Type B pancreatic cell (in vitro differentiated cells): ENCODE data around the gene HOXA2. TPM values are rescaled to one million over a fixed set of nuclear protein-coding genes. Genes with fewer than 3 reads are reported as not detected.

Experiments used
- DNase-seq: peaks from one replicate; pipeline ENCODE4 v3.0.0; 2021; ENCODE audit warnings: mixed read lengths; ENCODE audit not compliant: unreplicated experiment; ENCODE audit errors: extremely low spot score
- H3K27ac Mint-ChIP-seq: 2 replicates; pipeline ENCODE4 v1.8.0; 2021; ENCODE audit warnings: mild to moderate bottlenecking, mixed read lengths
- H3K27me3 Mint-ChIP-seq: 2 replicates; pipeline ENCODE4 v1.8.0; 2021; ENCODE audit warnings: mixed read lengths
- H3K36me3 Mint-ChIP-seq: 2 replicates; pipeline ENCODE4 v1.8.0; 2021; ENCODE audit warnings: mixed read lengths
- H3K4me1 Mint-ChIP-seq: one replicate; pipeline ENCODE4 v1.8.0; 2021; ENCODE audit warnings: mixed read lengths; ENCODE audit not compliant: unreplicated experiment
- H3K4me3 Mint-ChIP-seq: 2 replicates; pipeline ENCODE4 v1.8.0; 2021; ENCODE audit warnings: mild to moderate bottlenecking, mixed read lengths
- H3K9me3 Mint-ChIP-seq: 2 replicates; pipeline ENCODE4 v1.8.0; 2021; ENCODE audit warnings: mixed read lengths
- CTCF ChIP-seq: fragments of 200-600 bp; sonication (generic); conservative IDR thresholded peaks from 2 replicates; pipeline ENCODE4 v1.5.0; 2021; ENCODE audit warnings: antibody characterized with exemption, mild to moderate bottlenecking
- total RNA-seq: library from RNA; stranded (reverse); gene quantifications from 2 replicates; pipeline ENCODE4 v1.2.1, GENCODE V29; 2021; ENCODE audit warnings: low replicate concordance

HOXA2 gene
- total RNA-seq, 1 donor from 2014 or later: 26.8 TPM

GRCh38 chr7:27066148-27066547, 36.3 kb downstream of the HOXA2 start:
- H3K9me3 Mint-ChIP-seq: no peaks in the 10 kb centered on the region
- no peak overlapping the region for H3K4me3 Mint-ChIP-seq
- H3K27ac Mint-ChIP-seq: no peak overlapping the region
- no peak for TF ChIP-seq CTCF
- H3K27me3 Mint-ChIP-seq: no peaks in the 10 kb centered on the region
- H3K4me1 Mint-ChIP-seq: peaks cover 8% of the 10 kb centered on the region
- no peak for DNase-seq
- H3K36me3 Mint-ChIP-seq: no peaks in the 10 kb centered on the region

GRCh38 chr7:27065709-27066108, 36.8 kb downstream of the HOXA2 start:
- Mint-ChIP-seq H3K4me1 (peaks cover 8% of the 10 kb centered on the region), H3K4me3 (no peak overlapping the region), H3K27ac (no peak overlapping the region), H3K9me3 (no peaks in the 10 kb centered on the region), H3K36me3 (no peaks in the 10 kb centered on the region), H3K27me3 (no peaks in the 10 kb centered on the region)
- no peak for TF ChIP-seq CTCF
- no peak for DNase-seq

- no peaks in the 10 kb centered on the region for H3K36me3 Mint-ChIP-seq
- peaks cover 8% of the 10 kb centered on the region for H3K4me1 Mint-ChIP-seq
- H3K27me3 Mint-ChIP-seq: no peaks in the 10 kb centered on the region
- no peak for TF ChIP-seq CTCF
- no peak for DNase-seq
- H3K4me3 Mint-ChIP-seq: no peak overlapping the region
- H3K27ac Mint-ChIP-seq: no peak overlapping the region
- H3K9me3 Mint-ChIP-seq: no peaks in the 10 kb centered on the region
Measured at GRCh38 chr7:27064661-27065060, 37.8 kb downstream of the HOXA2 start.

DNA sequence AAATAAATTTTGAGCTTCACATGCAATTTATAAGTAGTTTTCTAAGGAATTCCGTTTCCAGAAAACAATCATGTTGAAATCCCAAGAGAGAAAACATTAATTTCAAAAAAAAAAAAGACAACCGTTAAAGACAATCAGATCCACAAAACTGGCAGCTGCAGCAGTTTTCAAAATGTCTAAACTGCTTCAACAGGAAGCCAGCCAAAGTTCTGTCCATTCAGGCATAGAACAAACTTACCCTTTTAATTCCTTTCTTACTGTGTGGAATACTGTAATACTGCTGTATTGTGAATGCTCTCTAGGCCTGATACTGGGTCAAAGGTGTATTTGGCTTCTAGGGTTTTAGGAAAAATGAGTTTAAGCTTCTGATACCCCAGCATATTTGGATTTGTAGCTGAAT, 38.3 kb downstream of the HOXA2 start:
- Mint-ChIP-seq H3K27ac (no peak overlapping the region), H3K4me1 (peaks cover 8% of the 10 kb centered on the region), H3K4me3 (no peak overlapping the region), H3K9me3 (no peaks in the 10 kb centered on the region), H3K27me3 (no peaks in the 10 kb centered on the region), H3K36me3 (no peaks in the 10 kb centered on the region)
- no peak for DNase-seq
- no peak for TF ChIP-seq CTCF

GRCh38 chr7:27062946-27063345, 39.5 kb downstream of the HOXA2 start:
- H3K9me3 Mint-ChIP-seq: no peaks in the 10 kb centered on the region
- no peak for DNase-seq
- H3K36me3 Mint-ChIP-seq: no peaks in the 10 kb centered on the region
- TF ChIP-seq CTCF: no peak
- H3K4me3 Mint-ChIP-seq: no peak overlapping the region
- no peaks in the 10 kb centered on the region for H3K27me3 Mint-ChIP-seq
- peaks cover 5% of the 10 kb centered on the region for H3K4me1 Mint-ChIP-seq
- no peak overlapping the region for H3K27ac Mint-ChIP-seq

DNA sequence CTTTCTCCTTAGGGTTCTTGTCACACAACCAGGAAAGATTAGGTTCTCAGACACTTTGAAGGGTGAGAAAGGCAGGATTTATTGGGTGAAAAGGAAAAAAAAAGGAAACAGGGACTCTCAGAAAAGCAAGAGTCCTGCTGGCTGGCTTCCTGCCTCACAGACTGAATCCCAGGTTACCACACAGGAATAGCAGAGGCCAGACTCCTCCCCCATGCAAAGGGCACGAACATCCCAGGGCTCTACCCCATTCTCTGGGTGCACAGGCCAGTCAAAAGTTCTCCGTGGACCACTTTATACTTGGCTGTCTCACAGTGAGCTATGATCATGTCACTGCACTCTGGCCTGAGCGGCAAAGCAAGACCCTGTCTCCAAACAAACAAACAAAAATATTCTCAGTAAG, 49.3 kb downstream of the HOXA2 start:
- Mint-ChIP-seq H3K4me1 (no peaks in the 10 kb centered on the region), H3K27me3 (no peaks in the 10 kb centered on the region), H3K4me3 (no peak overlapping the region), H3K27ac (no peak overlapping the region), H3K36me3 (no peaks in the 10 kb centered on the region), H3K9me3 (no peaks in the 10 kb centered on the region)
- no peak for TF ChIP-seq CTCF
- DNase-seq: no peak
